Measurements from ENCODE around the gene IFT88. TPM values are rescaled to one million over a fixed set of nuclear protein-coding genes. Genes with fewer than 3 reads are reported as not detected.

Gene IFT88

GRCh38 chr13:20729633-20730585 lies 163.0 kb downstream of the IFT88 start:
- Histone ChIP-seq H3K79me2 (ENCODE audit: control insufficient read depth, insufficient read depth, low read length) (no peaks in the 10 kb centered on the region), H3K9ac (ENCODE audit: low read length) (no peak overlapping the region), H3K27ac (ENCODE audit: low read depth, low read length) (no peak overlapping the region), H3K4ac (ENCODE audit: low read depth, low read length) (no peak overlapping the region), H3K36me3 (ENCODE audit: control insufficient read depth, insufficient read depth, low read length) (no peaks in the 10 kb centered on the region), H3K4me1 (ENCODE audit: control insufficient read depth, low read depth, low read length) (no peaks in the 10 kb centered on the region), H4K8ac (ENCODE audit: low read depth, low read length) (no peak overlapping the region), H2BK5ac (ENCODE audit: low read length) (no peak overlapping the region), H3K4me3 (ENCODE audit: low read length) (no peak overlapping the region), H3K4me2 (ENCODE audit: low read length) (no peak overlapping the region), H3K18ac (ENCODE audit: low read length) (no peak overlapping the region), H2BK15ac (replicated peaks; ENCODE audit: low read depth) (no peak overlapping the region), H3K56ac (ENCODE audit: low read length) (no peak overlapping the region), H4K5ac (ENCODE audit: low read length) (no peak overlapping the region), H2BK120ac (ENCODE audit: low read depth, low read length) (no peak overlapping the region), H3K79me1 (ENCODE audit: low read length) (no peaks in the 10 kb centered on the region), H3K23ac (ENCODE audit: low read length) (no peak overlapping the region), H3K27me3 (ENCODE audit: insufficient read depth, low read length, poor library complexity) (no peaks in the 10 kb centered on the region), H2AK5ac (ENCODE audit: low read length) (no peak overlapping the region)
- no CpG with 5 or more reads among the region's 33 CpGs for WGBS (ENCODE audit: extremely low coverage, insufficient coverage, low lambda C conversion rate)
- DNase-seq, result no peak

- no CpG with 5 or more reads among the region's 6 CpGs for WGBS (ENCODE audit: extremely low coverage, insufficient coverage, low lambda C conversion rate)
- no peaks in the 10 kb centered on the region for H3K36me3 ChIP-seq (ENCODE audit: control insufficient read depth, insufficient read depth, low read length)
- no peaks in the 10 kb centered on the region for H3K79me1 ChIP-seq (ENCODE audit: low read length)
- H2BK120ac ChIP-seq (ENCODE audit: low read depth, low read length), result no peak overlapping the region
- H3K27me3 ChIP-seq (ENCODE audit: insufficient read depth, low read length, poor library complexity), result no peaks in the 10 kb centered on the region
- H3K18ac ChIP-seq (ENCODE audit: low read length), result no peak overlapping the region
- no peak overlapping the region for H3K56ac ChIP-seq (ENCODE audit: low read length)
- H4K8ac ChIP-seq (ENCODE audit: low read depth, low read length), result no peak overlapping the region
- no peaks in the 10 kb centered on the region for H3K4me1 ChIP-seq (ENCODE audit: control insufficient read depth, low read depth, low read length)
- no peak overlapping the region for H3K23ac ChIP-seq (ENCODE audit: low read length)
- no peak overlapping the region for H3K27ac ChIP-seq (ENCODE audit: low read depth, low read length)
- H3K4me3 ChIP-seq (ENCODE audit: low read length), result no peak overlapping the region
- no peak overlapping the region for H2AK5ac ChIP-seq (ENCODE audit: low read length)
- H3K9ac ChIP-seq (ENCODE audit: low read length), result no peak overlapping the region
- no peak overlapping the region for H3K4ac ChIP-seq (ENCODE audit: low read depth, low read length)
- H2BK15ac ChIP-seq (replicated peaks; ENCODE audit: low read depth), result no peak overlapping the region
- H4K5ac ChIP-seq (ENCODE audit: low read length), result no peak overlapping the region
- H3K79me2 ChIP-seq (ENCODE audit: control insufficient read depth, insufficient read depth, low read length), result no peaks in the 10 kb centered on the region
- DNase-seq, result no peak
- no peak overlapping the region for H3K4me2 ChIP-seq (ENCODE audit: low read length)
- H2BK5ac ChIP-seq (ENCODE audit: low read length), result no peak overlapping the region
Observed at GRCh38 chr13:20738616-20739015, 171.7 kb downstream of the IFT88 start.

DNA sequence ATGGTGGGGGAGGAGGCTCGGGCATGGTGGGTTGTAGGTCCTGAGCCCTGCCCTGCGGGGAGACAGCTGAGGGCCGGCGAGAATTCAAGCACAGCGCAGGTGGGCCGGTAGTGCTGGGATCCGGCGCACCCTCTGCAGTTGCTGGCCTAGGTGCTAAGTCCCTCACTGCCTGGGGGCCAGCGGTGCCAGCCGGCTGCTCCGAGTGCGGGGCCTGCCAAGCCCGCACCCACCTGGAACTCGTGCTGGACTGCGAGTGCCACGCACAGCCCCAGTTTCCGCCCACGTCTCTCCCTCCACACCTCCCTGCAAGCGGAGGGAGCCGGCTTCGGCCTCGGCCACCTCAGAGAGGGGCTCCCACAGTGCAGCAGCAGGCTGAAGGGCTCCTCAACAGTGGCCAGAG lies 173.1 kb downstream of the IFT88 start:
- Histone ChIP-seq H3K27ac (ENCODE audit: low read depth, low read length) (no peak overlapping the region), H2AK5ac (ENCODE audit: low read length) (no peak overlapping the region), H3K27me3 (ENCODE audit: insufficient read depth, low read length, poor library complexity) (no peaks in the 10 kb centered on the region), H3K4me2 (ENCODE audit: low read length) (no peak overlapping the region), H4K5ac (ENCODE audit: low read length) (no peak overlapping the region), H3K56ac (ENCODE audit: low read length) (no peak overlapping the region), H3K9ac (ENCODE audit: low read length) (no peak overlapping the region), H2BK120ac (ENCODE audit: low read depth, low read length) (no peak overlapping the region), H3K79me1 (ENCODE audit: low read length) (no peaks in the 10 kb centered on the region), H3K36me3 (ENCODE audit: control insufficient read depth, insufficient read depth, low read length) (no peaks in the 10 kb centered on the region), H3K4me3 (ENCODE audit: low read length) (no peak overlapping the region), H3K4ac (ENCODE audit: low read depth, low read length) (no peak overlapping the region), H3K23ac (ENCODE audit: low read length) (no peak overlapping the region), H3K18ac (ENCODE audit: low read length) (no peak overlapping the region), H2BK15ac (replicated peaks; ENCODE audit: low read depth) (no peak overlapping the region), H2BK5ac (ENCODE audit: low read length) (no peak overlapping the region), H4K8ac (ENCODE audit: low read depth, low read length) (no peak overlapping the region), H3K4me1 (ENCODE audit: control insufficient read depth, low read depth, low read length) (no peaks in the 10 kb centered on the region), H3K79me2 (ENCODE audit: control insufficient read depth, insufficient read depth, low read length) (no peaks in the 10 kb centered on the region)
- no peak for DNase-seq
- no CpG with 5 or more reads among the region's 22 CpGs for WGBS (ENCODE audit: extremely low coverage, insufficient coverage, low lambda C conversion rate)

Small RNA genes within 50 kb of the gene (small RNA-seq; reads per million reads assigned to genes)
- not detected for gene RNU2-7P (ENCODE audit: insufficient read depth)
